Lung microvascular endothelial cell (primary cell): Measurements from ENCODE around the gene EPB41L3. TPM values are rescaled to one million over a fixed set of nuclear protein-coding genes. Genes with fewer than 3 reads are reported as not detected.

ENCODE experiments used
- DNase-seq, 2 donors: peaks; one replicate each; pipeline versions ENCODE4 v3.0.0 to v3.0.0-alpha.2; 2010; ENCODE audit warnings: low read depth in 2 of 2
- total RNA-seq: library from RNA; depleted of rRNA; stranded (reverse); fragments of >200 nt; gene quantifications from 2 replicates; pipeline ENCODE4 v1.2.1, GENCODE V29; 2014

Gene EPB41L3
- 17.3 and 20.0 TPM in 2 replicates for total RNA-seq

GRCh38 chr18:5543773-5544389 lies at the start of gene EPB41L3:
TSS of gene EPB41L3 (minus strand) at chr18:5543997. CDS start at chr18:5489183, 54,814 bp downstream.
- peak; percentile 4 to 6 for DNase-seq

- DNase-seq, result no peak
These were observed 44.7 kb upstream of the EPB41L3 start for GRCh38 chr18:5588529-5588928.

GRCh38 chr18:5585653-5586052 lies 41.9 kb upstream of the EPB41L3 start:
- DNase-seq, result no peak

- DNase-seq, result no peak
These were observed 41.1 kb upstream of the EPB41L3 start for GRCh38 chr18:5584746-5585417.

- no peak for DNase-seq
These were observed 39.3 kb upstream of the EPB41L3 start for GRCh38 chr18:5582849-5583681.

- DNase-seq, result no peak
These were observed 38.3 kb upstream of the EPB41L3 start for GRCh38 chr18:5582076-5582475.

GRCh38 chr18:5574843-5575242 lies 31.0 kb upstream of the EPB41L3 start:
- no peak for DNase-seq

GRCh38 chr18:5571666-5572065 lies 27.9 kb upstream of the EPB41L3 start:
- no peak for DNase-seq

- DNase-seq, result peak in 1 of 2 donors; percentile 2
These were observed 26.8 kb upstream of the EPB41L3 start for GRCh38 chr18:5570613-5571012.

GRCh38 chr18:5568416-5568815 lies 24.6 kb upstream of the EPB41L3 start:
- no peak for DNase-seq

- DNase-seq, result no peak
These were observed 15.1 kb upstream of the EPB41L3 start for GRCh38 chr18:5558851-5559250.

- DNase-seq, result no peak
These were observed 12.6 kb upstream of the EPB41L3 start for GRCh38 chr18:5556310-5556974.

GRCh38 chr18:5554629-5555028 lies 10.8 kb upstream of the EPB41L3 start:
- DNase-seq, result no peak

GRCh38 chr18:5546660-5547059 lies 2.9 kb upstream of the EPB41L3 start:
- DNase-seq, result peak; percentile 21 to 44

GRCh38 chr18:5543036-5543680 lies 639 bp downstream of the EPB41L3 start:
- DNase-seq, result peak in 1 of 2 donors; percentile 12

GRCh38 chr18:5542515-5543035 lies 1.2 kb downstream of the EPB41L3 start:
- DNase-seq, result no peak

- no peak for DNase-seq
These were observed 2.2 kb downstream of the EPB41L3 start for GRCh38 chr18:5541644-5542043.

GRCh38 chr18:5539391-5539790 lies 4.4 kb downstream of the EPB41L3 start:
- DNase-seq, result no peak

GRCh38 chr18:5538544-5538943 lies 5.3 kb downstream of the EPB41L3 start:
- no peak for DNase-seq

GRCh38 chr18:5537860-5538259 lies 5.9 kb downstream of the EPB41L3 start:
- DNase-seq, result no peak

GRCh38 chr18:5534845-5535244 lies 9.0 kb downstream of the EPB41L3 start:
- DNase-seq, result no peak
